Measurements from ENCODE around the gene NANOS3. TPM values are rescaled to one million over a fixed set of nuclear protein-coding genes. Genes with fewer than 3 reads are reported as not detected.

Gene NANOS3
- total and polyA plus RNA-seq, 9 of the 15 experiments (the other 6 are each of a cell fraction or from before 2014, with no cell fraction given) = not detected

DNA sequence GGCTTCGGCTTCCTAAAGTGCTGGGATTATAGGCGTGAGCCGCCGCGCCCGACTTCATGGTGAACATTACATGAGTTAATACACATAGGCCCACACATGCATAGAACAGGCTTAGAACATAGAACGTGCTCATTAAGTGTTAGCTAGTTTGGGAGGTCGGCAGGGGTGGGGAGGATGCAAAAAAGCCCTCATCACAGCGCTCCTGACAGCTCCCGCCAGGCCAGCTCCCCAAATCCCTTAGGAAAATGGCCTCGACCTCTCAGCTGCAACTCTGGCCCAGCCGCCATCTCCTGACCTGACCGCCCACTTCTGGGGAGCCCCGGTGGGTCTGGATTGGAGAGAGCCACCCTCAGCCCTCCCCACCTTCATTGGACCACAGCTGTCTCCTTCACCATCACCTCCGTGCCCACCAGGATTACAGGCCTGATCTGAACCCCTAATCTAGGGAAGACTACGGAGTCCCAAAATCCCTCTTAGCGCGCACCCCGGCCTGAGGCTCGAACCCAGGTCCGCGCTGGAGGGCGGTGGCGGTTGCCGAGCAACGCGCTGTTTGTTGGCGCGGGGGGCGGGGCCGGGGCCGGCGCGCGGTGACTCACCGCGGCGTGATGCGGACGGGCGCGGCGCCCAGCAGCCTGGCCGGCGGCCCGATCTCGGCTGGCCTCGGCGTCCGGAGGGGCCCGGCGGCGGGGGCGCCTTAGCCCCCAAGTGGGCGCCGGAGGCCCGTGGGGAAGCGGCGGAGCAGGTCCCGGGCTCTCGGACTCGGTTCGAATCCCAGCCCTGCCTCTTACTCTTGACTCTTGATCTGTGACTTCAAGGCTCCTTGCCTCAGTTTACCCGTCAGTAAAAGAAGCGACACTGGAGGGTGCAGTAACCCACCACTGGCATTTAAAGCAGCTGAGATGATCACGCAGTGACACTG lies 26.7 kb upstream of the NANOS3 start (continued):
- TF ChIP-seq, protein P1, sequence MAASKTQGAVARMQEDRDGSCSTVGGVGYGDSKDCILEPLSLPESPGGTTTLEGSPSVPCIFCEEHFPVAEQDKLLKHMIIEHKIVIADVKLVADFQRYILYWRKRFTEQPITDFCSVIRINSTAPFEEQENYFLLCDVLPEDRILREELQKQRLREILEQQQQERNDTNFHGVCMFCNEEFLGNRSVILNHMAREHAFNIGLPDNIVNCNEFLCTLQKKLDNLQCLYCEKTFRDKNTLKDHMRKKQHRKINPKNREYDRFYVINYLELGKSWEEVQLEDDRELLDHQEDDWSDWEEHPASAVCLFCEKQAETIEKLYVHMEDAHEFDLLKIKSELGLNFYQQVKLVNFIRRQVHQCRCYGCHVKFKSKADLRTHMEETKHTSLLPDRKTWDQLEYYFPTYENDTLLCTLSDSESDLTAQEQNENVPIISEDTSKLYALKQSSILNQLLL (CRISPR knock-in tag; IDR thresholded peaks at IDR 0.05; ENCODE audit: borderline replicate concordance) = no peak
- TF ChIP-seq, protein P2, sequence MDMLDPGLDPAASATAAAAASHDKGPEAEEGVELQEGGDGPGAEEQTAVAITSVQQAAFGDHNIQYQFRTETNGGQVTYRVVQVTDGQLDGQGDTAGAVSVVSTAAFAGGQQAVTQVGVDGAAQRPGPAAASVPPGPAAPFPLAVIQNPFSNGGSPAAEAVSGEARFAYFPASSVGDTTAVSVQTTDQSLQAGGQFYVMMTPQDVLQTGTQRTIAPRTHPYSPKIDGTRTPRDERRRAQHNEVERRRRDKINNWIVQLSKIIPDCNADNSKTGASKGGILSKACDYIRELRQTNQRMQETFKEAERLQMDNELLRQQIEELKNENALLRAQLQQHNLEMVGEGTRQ (CRISPR knock-in tag; IDR thresholded peaks at IDR 0.05) = no peak
- TF ChIP-seq KDM4B (IDR thresholded peaks at IDR 0.05; ENCODE audit: borderline replicate concordance in 2 of 2, low read depth in 1 of 2) = no peak
- no peak for TF ChIP-seq ZNF766 (CRISPR knock-in tag; conservative IDR thresholded peaks at IDR 0.05)
- TF ChIP-seq RBM14 (IDR thresholded peaks at IDR 0.05; ENCODE audit: borderline replicate concordance, insufficient read depth, low read depth, low read length) = no peak
- TF ChIP-seq, protein P3, sequence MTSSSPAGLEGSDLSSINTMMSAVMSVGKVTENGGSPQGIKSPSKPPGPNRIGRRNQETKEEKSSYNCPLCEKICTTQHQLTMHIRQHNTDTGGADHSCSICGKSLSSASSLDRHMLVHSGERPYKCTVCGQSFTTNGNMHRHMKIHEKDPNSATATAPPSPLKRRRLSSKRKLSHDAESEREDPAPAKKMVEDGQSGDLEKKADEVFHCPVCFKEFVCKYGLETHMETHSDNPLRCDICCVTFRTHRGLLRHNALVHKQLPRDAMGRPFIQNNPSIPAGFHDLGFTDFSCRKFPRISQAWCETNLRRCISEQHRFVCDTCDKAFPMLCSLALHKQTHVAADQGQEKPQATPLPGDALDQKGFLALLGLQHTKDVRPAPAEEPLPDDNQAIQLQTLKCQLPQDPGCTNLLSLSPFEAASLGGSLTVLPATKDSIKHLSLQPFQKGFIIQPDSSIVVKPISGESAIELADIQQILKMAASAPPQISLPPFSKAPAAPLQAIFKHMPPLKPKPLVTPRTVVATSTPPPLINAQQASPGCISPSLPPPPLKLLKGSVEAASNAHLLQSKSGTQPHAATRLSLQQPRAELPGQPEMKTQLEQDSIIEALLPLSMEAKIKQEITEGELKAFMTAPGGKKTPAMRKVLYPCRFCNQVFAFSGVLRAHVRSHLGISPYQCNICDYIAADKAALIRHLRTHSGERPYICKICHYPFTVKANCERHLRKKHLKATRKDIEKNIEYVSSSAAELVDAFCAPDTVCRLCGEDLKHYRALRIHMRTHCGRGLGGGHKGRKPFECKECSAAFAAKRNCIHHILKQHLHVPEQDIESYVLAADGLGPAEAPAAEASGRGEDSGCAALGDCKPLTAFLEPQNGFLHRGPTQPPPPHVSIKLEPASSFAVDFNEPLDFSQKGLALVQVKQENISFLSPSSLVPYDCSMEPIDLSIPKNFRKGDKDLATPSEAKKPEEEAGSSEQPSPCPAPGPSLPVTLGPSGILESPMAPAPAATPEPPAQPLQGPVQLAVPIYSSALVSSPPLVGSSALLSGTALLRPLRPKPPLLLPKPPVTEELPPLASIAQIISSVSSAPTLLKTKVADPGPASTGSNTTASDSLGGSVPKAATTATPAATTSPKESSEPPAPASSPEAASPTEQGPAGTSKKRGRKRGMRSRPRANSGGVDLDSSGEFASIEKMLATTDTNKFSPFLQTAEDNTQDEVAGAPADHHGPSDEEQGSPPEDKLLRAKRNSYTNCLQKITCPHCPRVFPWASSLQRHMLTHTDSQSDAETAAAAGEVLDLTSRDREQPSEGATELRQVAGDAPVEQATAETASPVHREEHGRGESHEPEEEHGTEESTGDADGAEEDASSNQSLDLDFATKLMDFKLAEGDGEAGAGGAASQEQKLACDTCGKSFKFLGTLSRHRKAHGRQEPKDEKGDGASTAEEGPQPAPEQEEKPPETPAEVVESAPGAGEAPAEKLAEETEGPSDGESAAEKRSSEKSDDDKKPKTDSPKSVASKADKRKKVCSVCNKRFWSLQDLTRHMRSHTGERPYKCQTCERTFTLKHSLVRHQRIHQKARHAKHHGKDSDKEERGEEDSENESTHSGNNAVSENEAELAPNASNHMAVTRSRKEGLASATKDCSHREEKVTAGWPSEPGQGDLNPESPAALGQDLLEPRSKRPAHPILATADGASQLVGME (CRISPR knock-in tag; IDR thresholded peaks at IDR 0.05) = no peak
- no peak for TF ChIP-seq NCOA4 (IDR thresholded peaks at IDR 0.05; ENCODE audit: partially characterized antibody)
- peak; percentile 6 to 26; a peak in 1 of 4 replicates for TF ChIP-seq RCOR1 (IDR thresholded peaks at IDR 0.05; ENCODE audit: borderline replicate concordance in 1 of 2, low read depth in 2 of 2, low read length in 2 of 2)
- TF ChIP-seq CHD4 (IDR thresholded peaks at IDR 0.05; ENCODE audit: insufficient read depth, insufficient replicate concordance, low read depth, low read length, poor library complexity, severe bottlenecking) = no peak
- TF ChIP-seq CTBP1 (IDR thresholded peaks at IDR 0.05; ENCODE audit: borderline replicate concordance) = peak; percentile 68; the same call in 1 of the 2 replicates
- TF ChIP-seq SIX5 (IDR thresholded peaks at IDR 0.05; ENCODE audit: borderline replicate concordance in 1 of 2, insufficient read depth in 1 of 2, low read depth in 1 of 2, low read length in 2 of 2) = no peak
- TF ChIP-seq BRF1 (IDR thresholded peaks at IDR 0.05; ENCODE audit: borderline replicate concordance, extremely low read depth, insufficient read length) = no peak
- TF ChIP-seq, protein P4, sequence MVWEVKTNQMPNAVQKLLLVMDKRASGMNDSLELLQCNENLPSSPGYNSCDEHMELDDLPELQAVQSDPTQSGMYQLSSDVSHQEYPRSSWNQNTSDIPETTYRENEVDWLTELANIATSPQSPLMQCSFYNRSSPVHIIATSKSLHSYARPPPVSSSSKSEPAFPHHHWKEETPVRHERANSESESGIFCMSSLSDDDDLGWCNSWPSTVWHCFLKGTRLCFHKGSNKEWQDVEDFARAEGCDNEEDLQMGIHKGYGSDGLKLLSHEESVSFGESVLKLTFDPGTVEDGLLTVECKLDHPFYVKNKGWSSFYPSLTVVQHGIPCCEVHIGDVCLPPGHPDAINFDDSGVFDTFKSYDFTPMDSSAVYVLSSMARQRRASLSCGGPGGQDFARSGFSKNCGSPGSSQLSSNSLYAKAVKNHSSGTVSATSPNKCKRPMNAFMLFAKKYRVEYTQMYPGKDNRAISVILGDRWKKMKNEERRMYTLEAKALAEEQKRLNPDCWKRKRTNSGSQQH (CRISPR knock-in tag; IDR thresholded peaks at IDR 0.05) = no peak
- no peak for TF ChIP-seq FOXA1 (IDR thresholded peaks at IDR 0.05; ENCODE audit: borderline replicate concordance)
- TF ChIP-seq KLF13 (tag; IDR thresholded peaks at IDR 0.05; ENCODE audit: borderline replicate concordance, low read depth) = peak; percentile 61; the same call in 1 of the 2 replicates
